Measurements from ENCODE around the gene TBX1.

Gene TBX1

DNA sequence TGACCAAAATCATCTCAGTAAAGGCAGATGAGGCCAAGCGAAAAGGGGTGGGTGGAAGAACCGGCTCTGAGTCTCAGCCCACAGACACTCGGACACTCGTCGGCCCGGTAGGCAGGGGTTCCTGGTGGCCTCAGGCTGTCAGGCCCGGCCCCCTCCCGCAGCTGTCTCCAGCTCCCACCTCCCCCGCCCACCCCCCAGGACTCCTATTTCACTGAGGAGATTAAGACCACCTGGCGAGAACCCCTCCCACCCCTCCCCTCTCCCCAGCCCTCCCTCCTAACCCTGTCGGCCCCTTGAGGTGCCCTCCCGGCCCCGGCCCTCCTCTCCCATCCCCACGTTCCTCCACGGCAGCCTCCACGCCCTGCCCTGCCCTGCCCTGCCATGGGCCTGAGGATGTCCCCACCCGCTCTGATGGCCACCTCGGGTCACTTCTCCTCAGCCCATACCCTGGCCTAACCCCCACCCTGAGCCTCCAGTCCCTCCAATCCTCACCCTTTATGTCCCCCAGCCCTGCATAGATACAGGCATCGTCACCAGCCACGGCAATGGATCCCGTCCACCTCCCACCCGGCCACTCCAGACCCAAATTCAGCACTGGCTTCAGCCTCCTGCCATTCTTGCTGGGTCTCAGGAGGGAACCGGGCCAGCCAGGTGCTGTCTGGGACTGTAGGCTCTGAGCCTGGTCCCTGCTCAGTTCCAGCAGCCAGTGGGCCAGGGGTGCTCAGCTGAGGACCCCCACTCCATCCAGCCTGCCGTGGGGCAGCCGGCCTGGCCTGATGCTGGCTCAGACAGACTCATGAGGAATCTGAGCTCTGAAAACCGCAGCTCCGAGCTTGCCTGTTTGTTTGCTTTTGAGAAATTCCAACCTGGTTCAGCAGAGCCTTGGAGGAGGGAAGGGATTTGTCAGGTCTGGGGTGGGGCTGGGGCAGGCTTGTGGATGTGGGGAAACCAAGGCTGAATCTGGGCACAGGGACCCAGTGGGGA lies 9.8 kb upstream of the TBX1 start:
- no peak for FAIRE-seq
- no peak for DNase-seq (ENCODE audit: extremely low spot score, insufficient read length, low read depth)

DNA sequence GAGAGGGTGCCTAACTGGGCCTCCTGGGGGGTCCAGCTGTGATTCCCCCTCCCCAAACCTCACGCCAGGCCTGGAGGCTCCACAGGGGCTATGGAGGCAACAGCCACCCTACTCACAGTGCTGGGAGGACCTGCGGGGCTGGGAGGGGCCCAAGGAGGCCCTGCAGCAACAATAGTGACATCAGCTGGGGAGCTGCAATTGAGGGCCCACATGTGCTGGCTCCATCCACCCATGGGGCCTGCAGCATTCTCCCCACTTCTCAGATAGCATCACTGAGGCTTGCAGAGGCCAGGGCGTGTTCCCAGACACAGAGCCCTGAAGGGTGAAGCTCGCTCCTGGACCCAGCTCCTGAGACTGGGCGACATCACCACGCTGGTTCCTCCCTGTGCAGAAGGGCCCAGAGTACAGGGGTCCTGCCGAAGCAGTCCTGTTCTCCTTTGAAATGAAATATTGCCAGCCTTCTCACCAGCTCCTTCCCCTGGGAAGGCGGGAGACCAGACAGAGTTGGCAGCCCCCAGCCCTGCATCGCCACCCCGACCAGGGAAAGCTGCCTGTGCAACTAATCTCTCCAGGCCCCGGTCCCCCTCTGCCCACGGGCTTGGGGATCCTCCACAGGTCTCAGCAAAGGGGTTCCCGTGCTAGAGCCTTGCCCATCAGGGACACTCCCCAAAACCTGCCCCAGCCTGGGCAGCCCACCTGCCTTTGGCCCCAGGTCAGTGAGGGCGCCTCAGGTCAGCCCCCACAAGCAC lies 8.9 kb upstream of the TBX1 start:
- FAIRE-seq: no peak

DNA sequence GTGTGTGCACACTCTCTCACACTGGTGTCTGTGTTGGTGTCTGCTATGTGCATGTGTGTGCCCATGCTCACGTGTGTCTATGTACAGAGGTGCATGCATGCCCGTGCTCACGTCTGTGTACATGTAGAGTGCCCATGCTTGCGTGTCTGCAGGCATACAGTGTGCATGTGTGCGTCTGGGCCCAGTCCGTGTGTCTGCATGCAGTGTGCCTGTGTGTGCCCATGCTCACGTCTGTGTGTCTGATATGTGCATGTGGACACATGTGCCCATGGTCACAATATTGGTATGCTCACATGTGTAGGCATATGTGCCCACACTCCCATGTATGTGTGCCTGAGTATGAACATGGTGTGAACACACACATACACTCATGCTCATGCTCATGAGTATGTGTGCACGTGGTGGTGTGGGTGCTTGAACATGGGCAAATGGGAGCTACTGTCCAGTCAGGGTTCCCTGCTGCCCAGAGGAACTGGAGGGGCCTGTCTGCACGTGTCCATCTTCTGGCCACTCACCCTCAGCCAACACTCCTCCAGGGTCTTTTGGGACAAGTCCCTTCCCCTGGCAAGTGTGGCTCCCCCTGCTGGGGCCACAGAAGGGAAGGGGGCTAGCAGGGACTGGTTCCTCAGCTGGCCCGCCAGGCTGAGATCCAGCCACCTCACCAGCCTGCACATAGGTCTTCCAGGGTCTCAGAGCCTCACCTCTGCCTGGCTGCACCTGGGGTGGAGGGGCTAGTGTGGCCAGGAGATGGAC lies 7.3 kb upstream of the TBX1 start:
- FAIRE-seq (no peak), DNase-seq (ENCODE audit: extremely low spot score, insufficient read length, low read depth) (no peak)

More for the DNA sequence above, 8.9 kb upstream of the TBX1 start:
- DNase-seq (ENCODE audit: extremely low spot score, insufficient read length, low read depth): no peak

DNA sequence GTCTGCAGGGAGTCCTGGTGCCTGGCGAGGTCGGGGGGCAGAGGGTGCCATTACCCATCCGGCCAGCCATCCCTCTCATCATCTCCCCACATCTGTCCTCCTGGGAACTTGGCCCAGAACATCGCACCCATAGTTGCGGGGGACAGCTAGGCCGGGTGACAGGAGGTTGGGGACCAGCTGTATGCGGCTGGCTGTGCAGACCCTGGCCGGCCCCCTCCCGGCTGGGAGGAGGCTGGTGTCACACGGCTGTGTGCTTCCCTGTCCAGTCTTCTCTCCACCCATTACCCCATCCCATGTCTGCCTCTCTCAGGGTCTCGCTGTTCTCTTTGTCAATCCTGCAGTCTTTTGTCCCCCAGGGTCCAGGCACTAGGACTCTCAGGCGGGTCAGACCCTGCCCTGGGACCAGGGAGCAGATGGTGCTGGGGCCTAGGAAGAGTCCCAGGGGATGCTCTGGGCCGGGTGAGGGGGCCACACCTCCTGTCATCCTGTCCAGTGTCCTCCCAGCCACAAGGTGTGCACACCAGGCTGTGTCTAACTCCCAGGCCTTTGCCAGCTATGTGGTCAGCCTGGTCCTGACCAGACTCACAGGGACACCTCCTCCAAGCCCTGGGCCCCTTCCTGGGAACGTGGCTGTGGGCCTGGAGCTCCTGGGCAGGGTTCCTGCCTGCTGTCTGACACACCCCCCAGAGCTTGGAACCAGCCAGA lies 6.4 kb upstream of the TBX1 start:
- no peak for DNase-seq (ENCODE audit: extremely low spot score, insufficient read length, low read depth)
- no peak for FAIRE-seq

DNA sequence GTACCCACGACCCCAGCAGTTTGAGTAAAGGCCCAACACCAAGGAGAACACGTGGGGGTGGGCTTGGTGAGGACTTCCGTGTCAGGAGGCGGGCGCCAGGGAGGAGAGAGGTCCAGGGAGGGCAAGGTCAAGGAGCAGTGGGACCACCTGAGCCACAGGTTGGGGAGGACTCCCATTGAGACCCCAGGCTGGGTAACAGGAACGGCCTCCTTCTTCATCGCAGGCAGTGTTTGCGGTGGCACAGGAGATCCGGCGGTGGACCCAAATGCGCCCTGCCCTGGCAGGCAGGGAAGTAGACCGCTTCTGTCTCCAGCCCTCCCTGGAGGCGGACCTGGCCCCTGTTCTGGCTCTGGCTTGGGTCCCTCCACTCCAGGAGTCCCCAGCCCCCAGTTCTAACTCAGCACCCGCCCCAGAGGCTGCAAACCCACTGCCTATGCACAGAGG lies 5.9 kb upstream of the TBX1 start:
- DNase-seq (ENCODE audit: extremely low spot score, insufficient read length, low read depth) (no peak), FAIRE-seq (no peak)

DNA sequence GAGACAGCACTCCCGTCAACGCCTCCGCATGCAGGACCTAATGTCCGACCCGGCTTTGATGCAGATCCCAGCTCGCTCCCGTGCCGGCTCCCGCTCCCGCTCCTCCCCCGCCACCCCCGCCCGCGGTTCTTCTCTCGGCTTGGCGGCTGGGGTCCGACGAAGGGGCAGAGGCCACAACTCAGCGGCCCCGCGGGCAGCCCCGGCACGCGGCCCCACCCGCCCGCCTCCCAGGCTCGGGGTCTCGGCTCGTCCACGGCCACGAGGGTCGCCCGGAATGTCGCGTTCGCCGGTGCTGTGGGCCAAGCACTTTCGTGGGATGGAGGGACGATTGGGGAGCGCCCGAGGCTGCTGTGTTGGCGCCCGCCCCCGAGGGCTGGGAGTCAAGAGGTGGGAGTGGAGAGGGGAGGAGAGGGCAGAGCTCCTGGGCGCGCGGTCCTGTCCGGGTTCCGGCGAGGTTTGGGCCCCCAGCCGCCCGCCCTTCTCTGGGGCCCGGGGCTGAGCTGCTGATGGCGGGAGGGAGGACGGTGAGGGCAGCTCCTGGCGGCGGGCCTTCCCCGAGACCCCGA lies 5.3 kb upstream of the TBX1 start:
- DNase-seq (ENCODE audit: extremely low spot score, insufficient read length, low read depth) (no peak), FAIRE-seq (no peak)

DNA sequence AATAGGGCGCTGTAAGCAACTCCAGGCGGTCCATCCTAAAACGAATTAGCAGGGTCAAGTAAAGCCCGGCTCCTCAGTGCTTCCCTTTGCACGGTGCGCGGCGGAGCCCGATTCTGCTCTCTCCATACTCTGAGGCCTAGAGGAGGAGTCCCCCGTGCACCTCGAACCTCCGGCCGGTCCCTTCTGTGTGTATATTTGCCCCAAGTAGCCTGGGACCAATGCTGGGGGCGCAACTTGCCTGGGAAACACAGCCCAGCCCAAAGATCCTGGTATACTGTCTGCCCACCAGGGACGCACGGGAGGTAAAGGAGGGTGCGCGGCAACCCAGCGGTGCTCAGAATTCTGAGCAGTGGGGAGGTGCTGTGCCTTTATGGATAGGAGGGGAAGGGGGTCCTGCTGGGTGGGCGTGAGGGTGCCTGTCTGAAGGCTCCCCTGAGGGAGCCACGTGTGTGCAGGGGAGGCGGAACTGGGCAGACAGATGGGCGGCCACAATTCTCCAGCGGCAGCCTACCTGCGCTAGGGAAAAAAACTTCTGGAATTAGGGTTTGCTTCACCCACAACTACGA lies 4.8 kb upstream of the TBX1 start:
- FAIRE-seq (no peak), DNase-seq (ENCODE audit: extremely low spot score, insufficient read length, low read depth) (no peak)

DNA sequence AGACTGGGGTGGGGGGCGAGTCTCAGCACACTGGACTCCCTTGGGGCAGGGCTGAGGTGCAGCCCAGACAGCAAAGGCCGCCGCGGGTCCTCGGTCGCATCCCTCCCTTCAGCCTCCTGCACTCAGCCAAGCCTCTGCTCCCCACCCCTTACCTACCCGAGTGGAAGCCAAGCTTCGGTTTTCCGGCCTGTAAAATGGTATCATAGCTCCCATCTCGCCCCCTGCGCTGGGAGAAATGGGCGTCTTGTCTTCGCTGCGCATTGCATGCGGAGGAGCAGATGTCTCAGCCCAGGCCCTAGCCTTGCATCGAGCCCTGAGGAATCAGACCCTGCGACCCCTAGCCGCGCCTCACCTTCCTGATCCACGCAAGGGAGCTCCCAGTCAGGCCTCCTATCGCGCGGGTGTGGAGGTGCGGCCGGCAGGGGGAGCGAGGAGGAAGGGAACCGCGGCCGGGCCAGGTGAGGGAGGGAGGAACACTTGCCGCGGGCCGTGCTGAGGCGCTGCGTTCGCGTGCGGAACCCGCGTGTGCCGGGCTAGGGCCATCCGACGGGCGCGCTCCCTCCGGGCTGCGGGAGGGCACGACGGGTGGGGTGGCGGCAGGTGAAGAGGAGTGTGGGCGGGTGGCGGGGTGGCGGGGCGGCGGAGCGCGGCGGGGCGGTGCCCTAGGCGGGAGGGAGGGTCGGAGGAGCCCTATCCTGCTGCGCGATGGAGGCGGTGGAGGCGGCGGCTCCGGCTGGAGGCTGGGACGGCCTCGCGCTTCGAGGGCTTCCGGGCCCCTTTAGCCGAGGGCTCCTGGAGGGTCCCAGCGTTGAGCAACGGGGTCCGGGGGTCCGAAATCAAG lies 4.1 kb upstream of the TBX1 start:
- DNase-seq (ENCODE audit: extremely low spot score, insufficient read length, low read depth) (no peak), FAIRE-seq (peak; percentile 35)

DNA sequence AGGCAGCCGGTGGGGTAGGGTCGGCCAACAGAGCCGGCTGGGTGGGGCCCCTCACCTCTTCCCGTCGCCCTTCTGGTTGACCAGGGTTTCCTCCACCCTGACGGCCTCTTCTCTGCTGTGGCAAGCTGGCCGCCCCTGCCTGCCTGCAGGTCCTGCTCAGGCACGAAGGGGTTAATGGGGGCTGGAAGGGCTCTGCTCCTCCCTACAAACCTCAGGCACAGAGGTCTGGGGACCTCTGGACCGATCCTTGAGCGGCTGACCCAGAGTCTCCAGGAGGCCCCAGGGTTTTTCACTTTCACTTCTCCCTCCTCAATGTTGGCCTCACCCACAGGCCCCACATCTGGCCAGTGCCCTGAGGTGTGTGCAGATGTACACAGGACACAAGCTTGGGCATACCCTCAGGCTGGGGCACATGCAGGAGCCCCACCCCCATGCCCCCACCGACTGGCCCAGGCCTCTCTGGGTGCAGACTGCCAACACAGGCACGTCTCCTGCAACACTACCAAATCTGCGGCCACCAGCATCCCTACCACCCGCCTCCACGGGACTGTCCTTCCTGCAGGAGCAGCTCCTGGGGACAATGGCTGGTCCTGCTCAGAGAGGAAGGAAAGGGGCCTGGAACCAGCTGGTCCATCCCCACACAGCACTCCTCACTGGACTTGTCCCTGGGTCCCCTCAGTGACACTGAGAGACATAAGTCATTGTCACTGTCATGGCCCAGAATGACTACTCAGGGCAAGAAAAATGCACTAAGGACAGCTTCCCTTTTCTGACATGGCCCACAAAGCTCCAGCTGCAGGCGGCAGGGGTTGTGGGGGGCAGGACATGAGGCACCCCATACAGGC lies 3.2 kb upstream of the TBX1 start:
- no peak for FAIRE-seq
- DNase-seq (ENCODE audit: extremely low spot score, insufficient read length, low read depth): no peak

DNA sequence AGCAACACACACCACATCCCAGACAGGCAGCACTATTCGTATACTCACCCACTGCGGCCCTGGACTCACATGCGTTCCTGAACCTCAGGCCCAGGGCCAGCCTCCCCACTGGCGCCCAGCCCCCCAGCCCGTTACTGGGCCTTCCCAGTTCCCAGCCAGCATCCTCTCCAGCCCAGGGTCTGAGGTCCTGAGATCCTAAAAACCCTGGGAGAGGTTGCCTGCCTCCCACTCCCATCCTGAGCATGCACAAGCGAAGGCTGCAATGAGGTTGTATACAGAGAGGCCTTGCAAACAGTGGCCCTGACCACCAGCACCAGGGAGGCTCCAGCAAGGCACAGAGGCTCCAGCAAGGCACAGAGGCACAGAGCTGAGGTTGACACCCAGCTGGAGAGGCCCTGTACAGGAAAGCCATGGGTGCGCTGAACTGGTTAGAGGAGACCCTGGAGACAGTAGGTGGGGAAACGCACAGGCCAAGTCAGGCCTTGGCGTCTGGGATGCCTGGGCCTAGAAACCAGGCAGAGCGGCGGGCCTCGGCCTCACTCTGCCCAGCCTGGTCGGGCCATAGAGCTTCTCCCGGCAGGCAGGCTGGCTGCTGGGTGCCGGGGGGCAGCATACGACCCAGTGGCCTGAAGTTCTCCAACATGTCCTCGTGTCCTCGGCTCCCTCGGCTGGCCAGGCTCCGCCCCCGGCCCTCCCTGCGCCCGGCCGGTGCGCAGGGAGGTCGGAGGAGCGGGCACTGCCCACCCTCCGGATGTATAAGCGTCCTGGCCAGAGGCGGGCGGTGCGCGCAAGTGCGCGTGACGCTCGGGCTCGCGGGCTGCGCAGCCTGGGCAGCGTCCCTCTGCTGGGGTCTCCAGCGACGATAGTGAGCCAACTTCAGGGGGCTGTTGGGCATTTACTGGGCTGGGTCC lies 2.3 kb upstream of the TBX1 start:
- no peak for FAIRE-seq
- DNase-seq (ENCODE audit: extremely low spot score, insufficient read length, low read depth): no peak

DNA sequence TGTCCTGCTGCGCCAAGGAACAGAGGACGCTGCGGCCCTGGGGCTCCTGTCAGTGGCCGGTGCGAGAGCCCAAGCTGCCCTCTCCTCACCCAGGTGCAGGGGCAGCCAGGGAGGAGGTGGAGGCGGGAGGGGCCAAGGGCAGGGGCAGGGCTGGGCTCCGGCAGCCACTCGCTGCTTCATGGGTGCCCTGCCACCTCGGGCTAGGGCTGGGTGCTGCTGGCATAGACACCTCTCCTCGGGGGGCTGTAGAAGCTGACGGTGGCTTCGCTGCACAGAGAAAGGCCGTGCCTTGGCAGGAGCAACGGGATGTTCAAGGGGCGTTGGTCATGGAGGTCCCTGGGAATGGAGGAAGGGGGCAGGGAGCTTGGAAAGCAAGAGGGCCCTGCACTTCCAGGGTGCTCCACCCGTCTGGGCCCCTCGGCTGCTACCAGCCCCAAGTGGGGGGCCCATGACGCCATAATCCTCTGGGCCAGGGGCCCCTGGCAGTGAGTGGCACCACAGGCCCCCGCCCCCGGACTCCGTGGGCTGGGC lies 1.6 kb upstream of the TBX1 start:
- DNase-seq (ENCODE audit: extremely low spot score, insufficient read length, low read depth) (no peak), FAIRE-seq (no peak)

DNA sequence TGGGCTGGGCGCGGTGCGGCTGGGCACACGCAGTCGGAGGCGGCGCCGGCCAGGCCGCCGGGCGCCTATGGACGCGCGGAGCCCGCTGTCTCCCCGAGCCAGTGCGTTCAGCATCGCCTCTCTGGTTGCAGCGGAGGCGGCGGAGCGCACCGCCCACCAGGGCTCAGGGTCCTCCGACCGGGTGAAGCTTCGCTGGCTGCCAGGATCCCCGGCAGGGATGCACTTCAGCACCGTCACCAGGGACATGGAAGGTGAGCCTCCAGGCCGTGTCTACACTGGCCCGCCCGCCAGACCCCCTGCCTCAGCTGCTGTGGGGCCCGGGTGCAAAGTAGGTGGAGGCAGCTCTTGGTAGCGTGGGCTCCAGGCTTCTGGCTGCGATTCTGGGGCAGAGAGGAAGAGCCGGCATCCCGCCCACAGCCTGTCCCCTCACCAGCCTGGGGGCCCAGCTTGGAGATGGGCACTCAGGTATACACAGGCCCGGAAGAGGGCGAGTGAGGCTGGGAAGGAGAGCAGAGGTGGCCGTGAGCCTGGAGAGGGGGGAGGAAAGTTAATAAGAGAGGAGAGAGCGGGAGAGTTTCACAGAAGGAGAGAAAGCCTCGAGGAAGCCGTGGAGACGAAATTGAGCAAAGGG lies 1.0 kb upstream of the TBX1 start:
- no peak for DNase-seq (ENCODE audit: extremely low spot score, insufficient read length, low read depth)
- no peak for FAIRE-seq

DNA sequence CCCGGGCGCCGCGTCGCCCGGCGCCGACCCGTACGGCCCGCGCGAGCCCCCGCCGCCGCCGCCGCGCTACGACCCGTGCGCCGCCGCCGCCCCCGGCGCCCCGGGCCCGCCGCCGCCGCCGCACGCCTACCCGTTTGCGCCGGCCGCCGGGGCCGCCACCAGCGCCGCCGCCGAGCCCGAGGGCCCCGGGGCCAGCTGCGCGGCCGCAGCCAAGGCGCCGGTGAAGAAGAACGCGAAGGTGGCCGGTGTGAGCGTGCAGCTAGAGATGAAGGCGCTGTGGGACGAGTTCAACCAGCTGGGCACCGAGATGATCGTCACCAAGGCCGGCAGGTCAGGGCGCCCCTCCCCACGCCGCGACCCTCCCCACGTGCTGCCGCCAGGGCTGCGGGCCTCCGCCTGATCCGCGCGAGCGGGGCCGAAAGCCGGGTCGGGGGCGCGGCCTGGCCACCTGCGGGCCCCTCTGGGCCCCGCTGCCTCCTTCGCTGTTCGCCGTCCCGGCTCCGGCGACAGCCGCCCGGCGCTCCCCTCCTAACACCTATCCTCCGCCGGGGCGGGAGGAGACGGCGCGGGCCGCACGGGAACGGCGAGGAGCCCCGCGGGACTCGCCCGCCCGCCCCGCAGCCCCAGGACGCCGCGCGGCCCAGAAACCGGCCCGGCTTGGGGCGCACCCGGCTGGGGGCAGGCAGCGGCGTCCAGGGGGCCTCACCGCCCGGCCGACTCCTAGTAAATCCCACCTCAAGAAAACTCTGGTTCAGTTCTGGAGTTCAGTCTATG lies 560 bp downstream of the TBX1 start:
- FAIRE-seq: no peak
- DNase-seq (ENCODE audit: extremely low spot score, insufficient read length, low read depth): no peak

DNA sequence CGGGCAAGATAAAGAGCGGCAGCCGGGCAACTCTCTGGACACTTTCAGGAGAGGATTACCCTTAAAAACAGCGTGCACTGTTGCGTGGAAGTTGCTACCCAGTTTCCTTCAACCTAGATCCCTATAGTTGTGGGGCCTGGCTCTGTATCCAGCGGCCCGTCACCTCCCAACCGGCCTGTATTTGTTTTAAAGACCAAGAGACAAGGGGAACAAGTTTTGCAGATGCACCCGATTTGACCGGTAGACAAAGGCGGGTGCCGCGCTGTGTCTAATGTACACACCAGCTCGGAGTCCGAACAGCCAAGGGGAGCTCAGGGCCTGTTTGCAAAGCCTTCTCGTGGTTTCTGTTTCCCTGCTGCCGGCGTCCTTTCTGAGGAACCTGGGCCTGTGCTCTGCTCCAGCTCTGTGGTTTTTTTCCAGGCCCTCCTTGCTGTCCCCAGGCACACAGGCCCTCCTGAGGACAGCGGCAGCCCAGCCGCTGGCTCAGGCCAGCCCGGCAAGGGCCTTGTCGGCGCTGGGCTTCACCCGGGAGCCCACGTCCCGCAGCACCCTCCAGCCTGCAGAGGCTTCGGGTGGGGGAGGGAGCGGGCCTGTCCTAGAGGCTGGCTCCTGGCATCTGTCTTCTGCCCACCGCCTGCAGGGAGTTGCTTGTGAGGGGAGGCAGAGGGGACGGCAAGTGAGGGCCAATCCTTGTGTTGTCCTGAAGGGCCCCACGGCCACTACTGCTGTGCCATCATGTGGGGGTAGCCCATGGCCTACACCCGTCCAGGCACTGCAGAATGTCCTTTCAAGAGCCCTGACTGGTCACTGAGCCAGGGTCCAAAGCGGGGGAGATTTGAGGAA lies 1.4 kb downstream of the TBX1 start:
- FAIRE-seq (no peak), DNase-seq (ENCODE audit: extremely low spot score, insufficient read length, low read depth) (no peak)
